Kidney (tissue), 14 donors: ENCODE measurements around the gene NR3C1. TPM values are rescaled to one million over a fixed set of nuclear protein-coding genes. Genes with fewer than 3 reads are reported as not detected.

Source experiments
- DNase-seq, 5 donors: peaks; one replicate each; pipeline ENCODE4 v3.0.0-alpha.2; 2013 to 2020
- FAIRE-seq: peaks from 2 replicates; lab custom pipeline; 2012; peaks lifted over from hg19 to GRCh38; lab: Jason Lieb, UNC
- H3K27ac ChIP-seq, 2 donors: one replicate each; pipeline ENCODE4 v1.7.0; 2013; ENCODE audit warnings: low read depth in 2 of 2, low read length in 2 of 2, inconsistent platforms in 1 of 2
- H3K27me3 ChIP-seq: one replicate; pipeline ENCODE4 v1.7.1; 2013; ENCODE audit warnings: low read length, inconsistent platforms; ENCODE audit not compliant: control insufficient read depth, insufficient read depth
- H3K36me3 ChIP-seq, 3 donors: one replicate each; pipeline versions ENCODE4 v1.7.0 to v1.7.1; 2013; ENCODE audit warnings: low read length in 3 of 3, control low read depth in 1 of 3, inconsistent platforms in 1 of 3; ENCODE audit not compliant: insufficient read depth in 3 of 3, control insufficient read depth in 2 of 3
- H3K4me1 ChIP-seq, 3 donors: one replicate each; pipeline versions ENCODE4 v1.7.0 to v1.7.1; 2013; ENCODE audit warnings: low read length in 3 of 3, inconsistent platforms in 1 of 3, low read depth in 1 of 3; ENCODE audit not compliant: control insufficient read depth in 2 of 3, insufficient read depth in 2 of 3
- H3K4me3 ChIP-seq, 3 donors: one replicate each; pipeline versions ENCODE4 v1.7.0 to v1.8.1; 2013; ENCODE audit warnings: low read length in 3 of 3, control low read depth in 1 of 3, inconsistent platforms in 1 of 3
- H3K9ac ChIP-seq, 3 donors: one replicate each; pipeline versions ENCODE4 v1.7.0 to v1.7.1; 2013; ENCODE audit warnings: low read length in 3 of 3, control low read depth in 1 of 3, inconsistent platforms in 1 of 3
- H3K9me3 ChIP-seq, 3 donors: one replicate each; pipeline versions ENCODE4 v1.7.0 to v1.7.1; 2013; ENCODE audit warnings: low read length in 3 of 3, control low read depth in 1 of 3, inconsistent platforms in 1 of 3; ENCODE audit not compliant: control insufficient read depth in 2 of 3, insufficient read depth in 1 of 3
- CTCF ChIP-seq: IDR thresholded peaks from 3 replicates; pipeline ENCODE4 v1.5.1; 2012; ENCODE audit warnings: mild to moderate bottlenecking, moderate library complexity, borderline replicate concordance; ENCODE audit not compliant: insufficient read depth; ENCODE audit errors: extremely low read depth
- intact Hi-C: fragments of 100-400 bp; cut with DNase I; formaldehyde crosslinking; loops from one replicate; pipeline ENCODE4 v1.11.1; 2022
- polyA plus RNA-seq: library from polyadenylated mRNA; stranded (reverse); fragments of 350-450 nt; fragmentation: Illumina TruSeq; extraction: RNeasy Lipid Tissue Mini Kit (QIAGEN cat#74804); gene quantifications from one replicate; pipeline ENCODE4 v1.2.3, GENCODE V29; 2014; ENCODE audit warnings: low read depth, low replicate concordance; ENCODE audit not compliant: insufficient read depth
- total RNA-seq: library from RNA; stranded (reverse); fragmentation: NEBNext Ultra II Directional; extraction: Animal tissue kit (Norgen Biotek cat#: 25700); gene quantifications from one replicate; pipeline ENCODE4 v1.2.1, GENCODE V29; 2021
- donor health status: control.
- donor health status: control.
- donor health status: control.
- donor health status: control.
- donor health status: control.
- donor health status: DM: yes; HTN: yes; CAD: no.
- donor health status: Normal renal cell carcinoma (clear cell type).

The NR3C1 gene
- total and polyA plus RNA-seq, 2 donors from 2014 or later: 23.4 to 69.0 TPM

GRCh38 chr5:143433670-143434069 lies 30.2 kb upstream of the NR3C1 start:
- no peak for FAIRE-seq
- no peak for DNase-seq
- intact Hi-C loops: no loop called here
- H3K36me3 ChIP-seq: no peaks in the 10 kb centered on the region
- H3K9ac ChIP-seq: no peak overlapping the region
- H3K27ac ChIP-seq: no peak overlapping the region
- H3K9me3 ChIP-seq: no peaks in the 10 kb centered on the region
- H3K27me3 ChIP-seq: no peaks in the 10 kb centered on the region
- H3K4me3 ChIP-seq: no peak overlapping the region
- no peak for TF ChIP-seq CTCF
- H3K4me1 ChIP-seq: peaks cover 0 to 2% (median 0%) of the 10 kb centered on the region in 3 donors

GRCh38 chr5:143432658-143433239 lies 29.3 kb upstream of the NR3C1 start:
- no peak overlapping the region for H3K9ac ChIP-seq
- peaks cover 0 to 2% (median 0%) of the 10 kb centered on the region in 3 donors for H3K4me1 ChIP-seq
- H3K9me3 ChIP-seq: no peaks in the 10 kb centered on the region
- intact Hi-C loops: no loop called here
- TF ChIP-seq CTCF: no peak
- H3K27ac ChIP-seq: no peak overlapping the region
- peak overlapping the region in 2 of 3 donors; percentile 35 to 74 for H3K4me3 ChIP-seq
- no peak for DNase-seq
- no peaks in the 10 kb centered on the region for H3K36me3 ChIP-seq
- no peaks in the 10 kb centered on the region for H3K27me3 ChIP-seq
- no peak for FAIRE-seq

GRCh38 chr5:143431789-143432188 lies 28.3 kb upstream of the NR3C1 start:
- no peak overlapping the region for H3K27ac ChIP-seq
- no peak for TF ChIP-seq CTCF
- H3K27me3 ChIP-seq: no peaks in the 10 kb centered on the region
- no peak for FAIRE-seq
- no peak overlapping the region for H3K9ac ChIP-seq
- intact Hi-C loops: no loop called here
- no peak overlapping the region for H3K4me3 ChIP-seq
- H3K4me1 ChIP-seq: peaks cover 0 to 2% (median 0%) of the 10 kb centered on the region in 3 donors
- no peak for DNase-seq
- no peaks in the 10 kb centered on the region for H3K36me3 ChIP-seq
- no peaks in the 10 kb centered on the region for H3K9me3 ChIP-seq
